ENCODE data around the gene KLK7. TPM values are rescaled to one million over a fixed set of nuclear protein-coding genes. Genes with fewer than 3 reads are reported as not detected.
"Not testable (repeated sequence)": the region's sequence is repeated elsewhere in the genome, so short reads cannot be mapped to it uniquely, and the experiment has no call there.

The KLK7 gene
- total RNA-seq, 2 donors from 2014 or later, result not detected

GRCh38 chr19:50980208-50980607, 3.5 kb downstream of the KLK7 start:
- Mint-ChIP-seq H3K4me3 (no peak overlapping the region), H3K27ac (no peak overlapping the region), H3K36me3 (ENCODE audit: low read depth) (peaks cover 10% of the 10 kb centered on the region), H3K4me1 (peaks cover 7% of the 10 kb centered on the region), H3K27me3 (peaks cover 66% of the 10 kb centered on the region)
- DNase-seq (no peak), ATAC-seq (no peak)
- no peaks in the 10 kb centered on the region for H3K9me3 ChIP-seq (ENCODE audit: control insufficient read depth, low read length, poor library complexity, severe bottlenecking)

DNA sequence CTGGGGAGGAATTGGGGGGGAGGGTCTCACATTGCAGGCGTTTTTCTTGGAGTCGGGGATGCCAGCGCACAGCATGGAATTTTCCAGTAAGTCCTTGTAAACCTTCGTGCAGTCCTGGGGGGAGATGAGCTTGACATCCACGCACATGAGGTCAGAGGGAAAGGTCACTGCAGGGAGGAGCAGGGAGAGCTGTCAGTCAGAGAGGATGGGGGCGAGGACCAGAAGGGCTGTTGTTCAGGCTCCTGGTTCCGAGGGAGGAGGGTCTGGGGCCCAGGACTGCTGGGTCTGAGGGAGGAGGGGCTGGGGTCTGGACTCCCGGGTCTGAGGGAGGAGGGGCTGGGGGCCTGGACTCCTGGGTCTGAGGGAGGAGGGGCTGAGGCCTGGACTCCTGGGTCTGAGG, 4.0 kb downstream of the KLK7 start:
- H3K4me1 Mint-ChIP-seq, result peaks cover 7% of the 10 kb centered on the region
- no peak for ATAC-seq
- no peaks in the 10 kb centered on the region for H3K9me3 ChIP-seq (ENCODE audit: control insufficient read depth, low read length, poor library complexity, severe bottlenecking)
- H3K27ac Mint-ChIP-seq, result no peak overlapping the region
- H3K27me3 Mint-ChIP-seq, result peaks cover 66% of the 10 kb centered on the region
- peaks cover 10% of the 10 kb centered on the region for H3K36me3 Mint-ChIP-seq (ENCODE audit: low read depth)
- no peak for DNase-seq
- no peak overlapping the region for H3K4me3 Mint-ChIP-seq

- Mint-ChIP-seq H3K27ac (no peak overlapping the region), H3K27me3 (peaks cover 65% of the 10 kb centered on the region), H3K4me3 (no peak overlapping the region), H3K4me1 (peaks cover 7% of the 10 kb centered on the region), H3K36me3 (ENCODE audit: low read depth) (peaks cover 10% of the 10 kb centered on the region)
- H3K9me3 ChIP-seq (ENCODE audit: control insufficient read depth, low read length, poor library complexity, severe bottlenecking), result no peaks in the 10 kb centered on the region
- DNase-seq, result no peak
- no peak for ATAC-seq
Observed at GRCh38 chr19:50978772-50979390, 4.8 kb downstream of the KLK7 start.

DNA sequence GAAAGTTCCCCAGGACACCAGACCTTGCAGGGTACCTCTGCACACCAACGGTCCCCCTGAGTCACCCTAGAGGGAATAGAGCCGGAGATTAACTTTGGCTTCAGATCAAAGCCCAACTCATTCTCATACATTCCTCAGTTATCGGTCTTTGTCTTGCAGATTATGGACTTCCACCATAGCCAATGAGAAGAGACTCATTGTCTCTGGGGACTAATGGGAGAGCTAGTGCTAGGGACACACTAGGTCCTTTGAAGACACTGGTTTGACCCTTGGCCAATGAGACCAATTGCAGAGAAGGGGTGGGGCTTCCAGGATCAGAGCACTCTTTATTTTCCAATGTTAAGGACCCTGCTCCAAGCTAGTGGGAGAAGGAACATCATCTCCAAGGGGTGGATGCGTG, 6.1 kb downstream of the KLK7 start:
- H3K9me3 ChIP-seq (ENCODE audit: control insufficient read depth, low read length, poor library complexity, severe bottlenecking), result no peaks in the 10 kb centered on the region
- H3K36me3 Mint-ChIP-seq (ENCODE audit: low read depth), result peaks cover 10% of the 10 kb centered on the region
- H3K27ac Mint-ChIP-seq, result no peak overlapping the region
- H3K4me3 Mint-ChIP-seq, result no peak overlapping the region
- peaks cover 75% of the 10 kb centered on the region for H3K27me3 Mint-ChIP-seq
- ATAC-seq (no peak), DNase-seq (no peak)
- H3K4me1 Mint-ChIP-seq, result peaks cover 7% of the 10 kb centered on the region

DNA sequence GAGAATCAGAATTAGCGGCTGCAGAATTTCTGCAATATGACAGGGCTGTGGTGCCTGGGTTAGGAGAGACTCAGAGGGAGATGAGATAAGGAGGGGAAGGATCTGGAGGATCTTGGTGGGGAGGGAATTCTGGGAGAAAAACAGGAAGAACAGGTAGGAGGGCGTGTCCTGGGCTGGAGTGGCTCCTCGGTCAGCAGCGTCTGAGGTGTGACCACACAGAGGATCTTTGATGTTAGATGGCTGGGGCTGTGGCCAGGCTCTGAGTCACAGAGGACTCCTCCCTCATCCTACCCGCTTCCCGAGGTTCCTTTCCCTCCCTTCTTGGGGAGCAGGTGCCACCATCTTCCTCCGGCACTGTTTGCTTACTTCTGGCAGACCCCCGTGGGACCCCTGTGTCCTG, 8.0 kb downstream of the KLK7 start:
- Mint-ChIP-seq H3K4me3 (no peak overlapping the region), H3K4me1 (peaks cover 7% of the 10 kb centered on the region), H3K27me3 (peaks cover 75% of the 10 kb centered on the region), H3K27ac (no peak overlapping the region), H3K36me3 (ENCODE audit: low read depth) (peaks cover 7% of the 10 kb centered on the region)
- ATAC-seq (no peak), DNase-seq (no peak)
- no peaks in the 10 kb centered on the region for H3K9me3 ChIP-seq (ENCODE audit: control insufficient read depth, low read length, poor library complexity, severe bottlenecking)

GRCh38 chr19:50974702-50975556, 8.8 kb downstream of the KLK7 start:
- H3K9me3 ChIP-seq (ENCODE audit: control insufficient read depth, low read length, poor library complexity, severe bottlenecking), result no peaks in the 10 kb centered on the region
- peaks cover 5% of the 10 kb centered on the region for H3K36me3 Mint-ChIP-seq (ENCODE audit: low read depth)
- peaks cover 9% of the 10 kb centered on the region for H3K4me1 Mint-ChIP-seq
- no peak overlapping the region for H3K4me3 Mint-ChIP-seq
- DNase-seq, result no peak
- H3K27me3 Mint-ChIP-seq, result peaks cover 76% of the 10 kb centered on the region
- no peak for ATAC-seq
- no peak overlapping the region for H3K27ac Mint-ChIP-seq

GRCh38 chr19:50972795-50973376, 10.8 kb downstream of the KLK7 start:
- no peak overlapping the region for H3K27ac Mint-ChIP-seq
- no peak overlapping the region for H3K4me3 Mint-ChIP-seq
- H3K9me3 ChIP-seq (ENCODE audit: control insufficient read depth, low read length, poor library complexity, severe bottlenecking), result no peaks in the 10 kb centered on the region
- H3K4me1 Mint-ChIP-seq, result peaks cover 2% of the 10 kb centered on the region
- DNase-seq (no peak), ATAC-seq (no peak)
- H3K36me3 Mint-ChIP-seq (ENCODE audit: low read depth), result peaks cover 3% of the 10 kb centered on the region
- H3K27me3 Mint-ChIP-seq, result peaks cover 61% of the 10 kb centered on the region

GRCh38 chr19:50969810-50970209, 13.9 kb downstream of the KLK7 start:
- not testable (repeated sequence) for DNase-seq; H3K36me3 Mint-ChIP-seq (ENCODE audit: low read depth); ATAC-seq; H3K4me1 Mint-ChIP-seq; H3K4me3 Mint-ChIP-seq; H3K27ac Mint-ChIP-seq; H3K9me3 ChIP-seq (ENCODE audit: control insufficient read depth, low read length, poor library complexity, severe bottlenecking)
- peaks cover 53% of the 10 kb centered on the region for H3K27me3 Mint-ChIP-seq

GRCh38 chr19:50969413-50969760, 14.3 kb downstream of the KLK7 start, which contains the start of gene KLK6:
KLK6 (minus strand) TSS chr19:50969591; CDS start chr19:50968104, 1,487 bp downstream.
- Mint-ChIP-seq H3K27ac (no peak within 1 kb of the TSS), H3K4me3 (no peak within 1 kb of the TSS), H3K4me1 (peaks cover 2% of the 10 kb centered on the region), H3K36me3 (ENCODE audit: low read depth) (peaks cover 3% of the 10 kb centered on the region), H3K27me3 (peaks cover 52% of the 10 kb centered on the region)
- no peak for DNase-seq
- no peaks in the 10 kb centered on the region for H3K9me3 ChIP-seq (ENCODE audit: control insufficient read depth, low read length, poor library complexity, severe bottlenecking)
- no peak for ATAC-seq

DNA sequence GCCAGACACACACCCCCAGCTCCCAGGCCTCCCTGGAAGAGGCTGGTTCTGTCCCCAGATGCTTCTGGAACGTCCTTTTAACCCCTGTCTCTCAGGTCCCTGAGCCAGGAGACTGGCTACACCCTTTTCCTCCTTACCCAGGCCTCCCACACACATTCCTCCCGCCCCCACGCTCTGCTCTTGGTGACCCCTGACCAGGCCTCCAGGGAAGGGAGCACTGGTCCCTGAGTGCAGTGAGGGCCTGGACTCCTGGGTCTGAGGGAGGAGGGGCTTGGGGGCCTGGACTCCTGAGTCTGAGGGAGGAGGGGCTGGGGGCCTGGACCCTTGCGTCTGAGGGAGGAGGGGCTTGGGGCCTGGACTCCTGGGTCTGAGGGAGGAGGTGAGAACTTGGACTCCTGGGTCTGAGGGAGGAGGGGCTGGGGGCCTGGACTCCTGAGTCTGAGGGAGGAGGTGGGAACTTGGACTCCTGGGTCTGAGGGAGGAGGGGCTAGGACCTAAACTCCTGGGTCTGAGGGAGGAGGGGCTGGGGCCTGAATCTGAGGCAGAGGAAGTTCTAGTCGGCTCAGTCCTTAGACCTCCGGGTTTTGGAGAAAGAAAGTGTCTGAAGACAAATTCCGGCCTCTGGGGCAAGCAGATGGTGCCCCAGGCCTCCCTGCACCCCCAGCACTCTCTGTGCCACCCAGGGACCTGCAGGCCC, 14.9 kb downstream of the KLK7 start:
- H3K27me3 Mint-ChIP-seq, result peaks cover 49% of the 10 kb centered on the region

DNA sequence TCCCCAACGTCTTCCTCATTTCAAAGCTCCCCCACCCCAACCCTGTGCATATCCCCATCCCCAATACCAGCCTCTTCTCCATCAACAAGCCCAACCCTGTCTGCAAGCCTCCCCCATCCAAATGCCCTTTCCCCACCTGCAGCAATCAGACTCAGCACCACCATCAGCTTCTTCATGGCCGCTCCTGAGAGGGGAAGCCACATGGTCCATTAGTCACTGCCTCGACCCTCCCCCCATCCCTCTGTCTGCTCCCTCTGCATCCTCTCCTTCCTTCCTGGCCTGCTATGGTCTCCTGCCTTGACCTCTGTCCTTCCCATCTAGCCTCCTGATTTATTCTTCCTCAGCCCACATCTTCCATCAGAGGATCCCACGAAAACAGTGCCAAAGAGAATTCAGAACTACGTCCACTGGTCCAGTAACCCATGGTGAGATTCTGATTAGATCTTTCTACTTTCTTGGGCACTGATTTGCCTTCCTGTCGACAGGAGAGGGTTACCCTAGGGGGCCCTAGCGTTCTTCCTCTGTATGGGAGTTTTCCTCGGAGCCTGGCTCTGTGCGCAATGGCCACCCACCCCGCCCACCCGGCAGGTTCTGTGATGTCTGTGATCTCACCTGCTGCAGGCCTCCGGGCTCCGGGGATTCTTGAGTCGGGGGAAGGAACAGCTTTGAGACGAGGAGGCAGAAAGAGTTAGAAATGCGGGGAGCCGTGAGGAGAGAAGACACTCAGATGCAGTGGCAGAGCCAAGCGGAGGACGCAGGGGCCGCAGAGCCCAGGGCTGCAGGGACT, 15.6 kb downstream of the KLK7 start:
- Mint-ChIP-seq H3K36me3 (ENCODE audit: low read depth) (peaks cover 5% of the 10 kb centered on the region), H3K27ac (no peak overlapping the region), H3K4me1 (peaks cover 2% of the 10 kb centered on the region), H3K4me3 (no peak overlapping the region), H3K27me3 (peaks cover 44% of the 10 kb centered on the region)
- no peak for ATAC-seq
- no peak for DNase-seq
- no peaks in the 10 kb centered on the region for H3K9me3 ChIP-seq (ENCODE audit: control insufficient read depth, low read length, poor library complexity, severe bottlenecking)

More for the DNA sequence above, 14.9 kb downstream of the KLK7 start:
- Mint-ChIP-seq H3K27ac (no peak overlapping the region), H3K36me3 (ENCODE audit: low read depth) (peaks cover 5% of the 10 kb centered on the region), H3K4me1 (peaks cover 2% of the 10 kb centered on the region), H3K4me3 (no peak overlapping the region)
- no peaks in the 10 kb centered on the region for H3K9me3 ChIP-seq (ENCODE audit: control insufficient read depth, low read length, poor library complexity, severe bottlenecking)
- ATAC-seq (no peak), DNase-seq (no peak)

DNA sequence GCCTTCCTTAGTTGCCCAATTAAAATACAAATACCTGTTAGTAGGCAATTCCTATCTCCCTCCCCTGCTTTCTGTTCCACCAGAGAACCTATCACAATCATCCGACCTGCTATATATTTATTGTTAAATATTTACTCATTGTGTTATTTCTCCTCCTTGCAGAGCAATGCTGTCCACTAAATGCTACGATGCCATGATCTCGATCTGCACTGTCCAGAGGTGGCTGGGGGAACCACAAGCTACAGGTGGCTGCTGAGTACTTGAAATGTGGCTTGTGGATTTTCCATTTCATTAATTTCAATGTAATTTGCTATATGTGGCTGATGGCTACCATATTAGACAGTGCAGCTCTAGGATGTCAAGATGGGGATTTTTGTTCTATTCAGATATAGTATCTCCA, 19.5 kb downstream of the KLK7 start:
- peaks cover 18% of the 10 kb centered on the region for H3K27me3 Mint-ChIP-seq
- H3K4me3 Mint-ChIP-seq, result no peak overlapping the region

More for the DNA sequence above, 19.5 kb downstream of the KLK7 start:
- DNase-seq (no peak), ATAC-seq (no peak)
- no peaks in the 10 kb centered on the region for H3K4me1 Mint-ChIP-seq
- H3K9me3 ChIP-seq (ENCODE audit: control insufficient read depth, low read length, poor library complexity, severe bottlenecking), result no peaks in the 10 kb centered on the region
- no peak overlapping the region for H3K27ac Mint-ChIP-seq
- peaks cover 3% of the 10 kb centered on the region for H3K36me3 Mint-ChIP-seq (ENCODE audit: low read depth)

All from T-helper 17 cell (primary cell).